ENCODE data around the gene PLCB2. TPM values are rescaled to one million over a fixed set of nuclear protein-coding genes. Genes with fewer than 3 reads are reported as not detected.
A peak's percentile ranks its signal among the peaks of the same experiment; 100 is the strongest.

Gene PLCB2
- polyA plus RNA-seq, 1 donor (not counting 4 experiments of a cell fraction or from before 2014, with no cell fraction given), result 0.73 TPM

DNA sequence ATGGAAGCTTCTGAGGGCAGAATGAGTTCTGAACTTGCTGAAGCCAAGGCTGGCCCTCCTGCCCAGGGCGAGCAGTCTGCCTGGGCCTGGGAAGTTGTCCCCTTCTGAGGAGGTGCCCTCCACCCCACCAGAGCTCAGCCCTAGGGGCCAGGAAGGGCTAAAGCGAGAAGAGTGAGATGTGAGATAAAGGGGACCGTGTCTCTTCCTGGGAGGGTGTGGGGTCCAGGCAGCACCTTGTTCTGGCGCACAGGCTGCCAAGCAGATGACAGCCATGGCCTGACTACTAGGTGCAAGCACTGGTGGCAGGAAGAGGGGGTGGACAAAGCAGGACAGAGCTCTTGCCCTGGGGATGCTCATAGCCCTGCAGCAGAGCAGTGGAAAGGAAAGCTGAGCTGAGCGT lies 65.1 kb downstream of the PLCB2 start:
- Histone ChIP-seq H3K9me1 (ENCODE audit: control insufficient read depth, extremely low read depth, insufficient read depth, low read length) (peaks cover 8% of the 10 kb centered on the region), H2AFZ (ENCODE audit: control insufficient read depth, low read length) (no peak overlapping the region), H3K9ac (ENCODE audit: control insufficient read depth, extremely low read depth, insufficient read depth, low read length) (no peak overlapping the region), H3K9me3 (ENCODE audit: control insufficient read depth, low read depth, low read length) (no peaks in the 10 kb centered on the region), H3K36me3 (ENCODE audit: control insufficient read depth in 2 of 2, extremely low read depth in 1 of 2, insufficient read depth in 2 of 2, low read length in 2 of 2) (peaks cover 1 to 5% of the 10 kb centered on the region in 2 experiments), H3K4me3 (ENCODE audit: control insufficient read depth in 2 of 3, extremely low read depth in 1 of 3, insufficient read depth in 2 of 3, low read depth in 1 of 3, low read length in 3 of 3) (no peak overlapping the region), H3K4me2 (ENCODE audit: control insufficient read depth, extremely low read depth, insufficient read depth, low read depth, low read length) (peak overlapping the region; percentile 22), H3K27me3 (ENCODE audit: control insufficient read depth, extremely low read depth, insufficient read depth, low read length) (no peaks in the 10 kb centered on the region), H3K27ac (ENCODE audit: control insufficient read depth, insufficient read depth, low read length) (no peak overlapping the region), H3K4me1 (ENCODE audit: control insufficient read depth, extremely low read depth, insufficient read depth, low read length) (peaks cover 79% of the 10 kb centered on the region), H3K79me2 (ENCODE audit: control insufficient read depth, insufficient read depth, low read length) (peaks cover 10% of the 10 kb centered on the region), H4K20me1 (ENCODE audit: control insufficient read depth, extremely low read depth, insufficient read depth, low read length) (no peaks in the 10 kb centered on the region)
- DNase-seq (ENCODE audit: low read depth, low spot score) (no peak), FAIRE-seq (no peak)
- dilution Hi-C loops (cut with MboI; ENCODE audit: extremely low pct_ligation_motif_present, low sequenced_read_pairs), result no loop called here
- TF ChIP-seq EZH2 (IDR thresholded peaks at IDR 0.05; ENCODE audit: low read length), result no peak
- TF ChIP-seq, protein P1, sequence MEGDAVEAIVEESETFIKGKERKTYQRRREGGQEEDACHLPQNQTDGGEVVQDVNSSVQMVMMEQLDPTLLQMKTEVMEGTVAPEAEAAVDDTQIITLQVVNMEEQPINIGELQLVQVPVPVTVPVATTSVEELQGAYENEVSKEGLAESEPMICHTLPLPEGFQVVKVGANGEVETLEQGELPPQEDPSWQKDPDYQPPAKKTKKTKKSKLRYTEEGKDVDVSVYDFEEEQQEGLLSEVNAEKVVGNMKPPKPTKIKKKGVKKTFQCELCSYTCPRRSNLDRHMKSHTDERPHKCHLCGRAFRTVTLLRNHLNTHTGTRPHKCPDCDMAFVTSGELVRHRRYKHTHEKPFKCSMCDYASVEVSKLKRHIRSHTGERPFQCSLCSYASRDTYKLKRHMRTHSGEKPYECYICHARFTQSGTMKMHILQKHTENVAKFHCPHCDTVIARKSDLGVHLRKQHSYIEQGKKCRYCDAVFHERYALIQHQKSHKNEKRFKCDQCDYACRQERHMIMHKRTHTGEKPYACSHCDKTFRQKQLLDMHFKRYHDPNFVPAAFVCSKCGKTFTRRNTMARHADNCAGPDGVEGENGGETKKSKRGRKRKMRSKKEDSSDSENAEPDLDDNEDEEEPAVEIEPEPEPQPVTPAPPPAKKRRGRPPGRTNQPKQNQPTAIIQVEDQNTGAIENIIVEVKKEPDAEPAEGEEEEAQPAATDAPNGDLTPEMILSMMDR (optimal IDR thresholded peaks at IDR 0.05 in 1 of 3, IDR thresholded peaks at IDR 0.05 in 1 of 3, conservative IDR thresholded peaks at IDR 0.05 in 1 of 3; ENCODE audit: extremely low read depth in 1 of 3, insufficient read depth in 2 of 3, low read length in 3 of 3), result no peak

DNA sequence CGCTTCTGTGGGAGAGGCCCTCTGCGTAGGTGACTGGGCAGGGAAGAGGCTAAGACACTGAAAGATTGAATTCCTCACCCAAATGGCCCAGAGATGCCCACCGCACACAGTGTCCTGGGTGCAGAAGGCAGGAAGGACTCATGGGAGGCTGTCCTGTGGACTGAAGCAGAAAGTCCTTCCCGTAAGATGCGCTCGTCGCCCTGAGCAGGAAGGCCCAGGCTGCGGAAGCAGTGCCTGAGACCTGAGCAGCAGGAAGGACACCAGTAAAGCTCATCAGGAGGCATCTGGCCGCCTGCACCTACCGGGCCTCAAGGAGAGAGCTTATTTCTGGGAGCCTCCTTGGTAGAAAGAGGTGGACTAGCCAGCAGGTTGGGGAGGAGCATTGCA lies 65.5 kb downstream of the PLCB2 start:
- FAIRE-seq (no peak), DNase-seq (ENCODE audit: low read depth, low spot score) (no peak)
- Histone ChIP-seq H4K20me1 (ENCODE audit: control insufficient read depth, extremely low read depth, insufficient read depth, low read length) (no peaks in the 10 kb centered on the region), H3K27me3 (ENCODE audit: control insufficient read depth, extremely low read depth, insufficient read depth, low read length) (no peaks in the 10 kb centered on the region), H3K9ac (ENCODE audit: control insufficient read depth, extremely low read depth, insufficient read depth, low read length) (no peak overlapping the region), H2AFZ (ENCODE audit: control insufficient read depth, low read length) (no peak overlapping the region), H3K36me3 (ENCODE audit: control insufficient read depth in 2 of 2, extremely low read depth in 1 of 2, insufficient read depth in 2 of 2, low read length in 2 of 2) (peaks cover 0 to 5% of the 10 kb centered on the region in 2 experiments), H3K79me2 (ENCODE audit: control insufficient read depth, insufficient read depth, low read length) (peaks cover 10% of the 10 kb centered on the region), H3K9me1 (ENCODE audit: control insufficient read depth, extremely low read depth, insufficient read depth, low read length) (peaks cover 8% of the 10 kb centered on the region), H3K4me1 (ENCODE audit: control insufficient read depth, extremely low read depth, insufficient read depth, low read length) (peaks cover 78% of the 10 kb centered on the region), H3K9me3 (ENCODE audit: control insufficient read depth, low read depth, low read length) (no peaks in the 10 kb centered on the region), H3K4me2 (ENCODE audit: control insufficient read depth, extremely low read depth, insufficient read depth, low read depth, low read length) (peak overlapping the region; percentile 8), H3K4me3 (ENCODE audit: control insufficient read depth in 2 of 3, extremely low read depth in 1 of 3, insufficient read depth in 2 of 3, low read depth in 1 of 3, low read length in 3 of 3) (no peak overlapping the region), H3K27ac (ENCODE audit: control insufficient read depth, insufficient read depth, low read length) (no peak overlapping the region)
- TF ChIP-seq, protein P1 (optimal IDR thresholded peaks at IDR 0.05 in 1 of 3, IDR thresholded peaks at IDR 0.05 in 1 of 3, conservative IDR thresholded peaks at IDR 0.05 in 1 of 3; ENCODE audit: extremely low read depth in 1 of 3, insufficient read depth in 2 of 3, low read length in 3 of 3), result no peak
- no peak for TF ChIP-seq EZH2 (IDR thresholded peaks at IDR 0.05; ENCODE audit: low read length)
- dilution Hi-C loops (cut with MboI; ENCODE audit: extremely low pct_ligation_motif_present, low sequenced_read_pairs), result no loop called here

Measured in keratinocyte (primary cell).